GM18505 (cell line): ENCODE data around the gene DUOXA2.

Source experiments
- ATAC-seq: cut with Tn5 transposase; IDR thresholded peaks from one replicate; pipeline ENCODE4 v1.9.1; 2021; ENCODE audit not compliant: unreplicated experiment
- POLR2A ChIP-seq: IDR thresholded peaks from 4 replicates; pipeline ENCODE4 v1.6.1; 2011; ENCODE audit warnings: borderline replicate concordance; ENCODE audit not compliant: insufficient read depth, insufficient read length; ENCODE audit errors: extremely low read depth

DUOXA2 gene

DNA sequence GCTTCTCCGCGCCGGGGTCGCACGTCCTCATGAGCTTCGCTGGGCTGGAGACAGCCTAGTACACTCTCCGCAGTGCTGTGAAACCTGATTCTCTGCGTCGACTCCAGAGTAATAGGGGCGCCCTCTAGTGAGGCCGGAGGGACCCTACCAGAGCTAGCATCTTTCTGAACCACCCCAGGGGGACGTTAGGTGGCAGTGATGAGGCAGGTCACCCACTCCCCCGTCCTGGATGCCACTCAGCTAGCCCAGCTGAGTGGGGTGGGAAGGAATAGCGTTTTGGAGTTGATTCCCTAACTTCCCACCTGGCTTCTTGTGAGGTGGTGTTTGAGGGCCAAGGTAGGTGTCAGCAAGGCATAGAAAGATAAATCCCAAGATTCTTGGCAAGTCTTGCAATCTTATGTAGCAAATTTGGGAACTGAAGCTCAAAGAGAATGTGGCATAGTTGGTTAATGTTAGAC, 4.0 kb downstream of the DUOXA2 start:
- peak; percentile 93 for ATAC-seq
- no peak for TF ChIP-seq POLR2A

- no peak for ATAC-seq
- no peak for TF ChIP-seq POLR2A
These were observed 4.9 kb downstream of the DUOXA2 start for GRCh38 chr15:45118996-45119395.

DNA sequence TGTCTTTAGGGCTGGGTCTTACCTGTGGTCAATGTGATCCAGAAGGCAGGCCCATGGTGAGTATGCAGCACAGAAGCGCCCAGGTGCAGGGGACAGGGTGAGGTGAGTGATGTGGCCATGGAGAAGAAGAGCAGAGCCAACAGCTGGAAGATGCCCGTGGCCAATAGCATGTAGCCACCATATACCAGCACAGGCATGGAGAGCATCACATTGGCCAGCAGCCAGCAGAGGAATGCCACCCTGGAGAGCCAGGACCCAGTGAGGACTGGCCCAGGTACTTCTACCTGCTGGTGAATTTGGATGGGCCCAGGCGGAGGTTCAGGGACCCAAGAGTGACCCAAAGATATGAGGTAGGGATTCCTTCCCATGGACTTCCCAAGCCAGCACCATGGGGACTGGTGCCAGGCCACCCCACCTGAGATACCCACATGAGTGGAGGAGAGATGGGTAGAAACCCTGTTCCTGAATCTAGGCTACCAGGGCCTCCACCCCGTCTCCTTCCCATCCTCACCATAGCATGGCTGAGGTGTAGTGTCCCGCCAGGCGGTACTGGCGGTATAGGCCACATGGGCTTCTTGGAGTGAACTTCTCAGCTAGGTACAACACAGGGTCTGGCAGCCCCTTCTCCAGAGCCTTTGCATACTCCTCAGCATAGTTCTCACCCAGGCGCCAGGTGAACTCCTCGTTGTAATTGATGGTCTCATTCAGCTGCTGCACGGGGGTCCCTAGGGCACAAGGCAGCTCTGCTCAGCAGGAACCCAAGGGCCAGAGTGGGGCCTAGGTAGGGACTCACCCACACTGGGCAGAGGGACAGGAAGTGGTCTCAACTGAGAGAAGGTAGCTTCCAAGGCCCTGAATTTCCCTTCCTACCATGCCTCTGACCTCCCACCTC, 6.2 kb downstream of the DUOXA2 start:
- no peak for TF ChIP-seq POLR2A
- no peak for ATAC-seq

DNA sequence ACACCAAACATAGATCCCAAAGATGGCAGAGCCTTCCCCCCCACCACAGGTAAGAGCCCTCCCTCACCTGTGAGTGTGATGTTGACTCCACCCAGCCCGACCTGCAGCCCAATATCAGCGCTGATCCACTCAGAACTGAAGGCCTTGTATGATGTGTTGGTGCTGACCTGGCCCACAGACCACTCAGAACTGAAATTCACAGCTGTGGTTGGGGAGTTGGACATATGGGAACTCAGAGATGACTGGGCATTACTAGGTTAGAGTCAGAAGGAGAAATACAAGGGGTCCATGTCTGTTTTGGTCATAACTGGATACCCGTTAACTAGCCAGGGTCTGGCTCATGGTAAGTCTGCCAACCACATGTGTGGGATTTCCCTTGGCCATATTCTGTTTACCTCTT, 6.9 kb downstream of the DUOXA2 start:
- no peak for ATAC-seq
- TF ChIP-seq POLR2A, result no peak

DNA sequence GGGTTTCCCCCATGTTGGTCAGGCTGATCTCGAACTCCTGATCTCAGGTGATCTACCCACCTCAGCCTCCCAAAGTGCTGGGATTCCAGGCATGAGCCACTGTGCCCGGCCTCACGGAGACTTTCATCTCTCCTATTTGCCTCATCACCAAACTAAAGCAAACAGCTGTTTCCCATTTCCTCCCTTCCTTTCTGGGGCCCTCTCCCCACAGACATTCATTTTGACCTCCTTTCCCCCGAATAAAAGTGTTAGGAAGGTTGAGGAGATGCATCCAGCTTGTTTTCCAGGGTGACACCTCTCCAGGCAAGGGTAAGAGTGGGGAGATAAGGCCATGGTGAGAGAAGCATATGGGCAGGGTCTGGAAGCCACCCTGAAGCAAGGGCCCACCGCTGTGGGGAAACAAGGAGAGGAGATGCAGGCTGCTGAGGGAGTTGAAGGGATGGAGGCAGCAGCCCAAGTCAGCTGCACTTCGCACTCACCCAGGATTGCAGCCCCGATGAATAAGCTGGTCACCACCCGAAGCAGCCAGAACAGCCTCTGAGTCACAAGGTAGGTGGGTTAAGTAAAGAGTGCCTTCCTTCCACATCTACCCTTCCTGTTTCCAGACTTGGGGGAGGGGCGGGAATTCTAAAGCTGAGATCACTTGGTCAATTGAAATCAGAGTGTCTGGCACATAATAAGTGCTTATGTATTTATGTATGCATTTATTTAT, 7.7 kb downstream of the DUOXA2 start:
- TF ChIP-seq POLR2A, result no peak
- no peak for ATAC-seq

GRCh38 chr15:45122719-45123118, 8.6 kb downstream of the DUOXA2 start:
- no peak for TF ChIP-seq POLR2A
- no peak for ATAC-seq

DNA sequence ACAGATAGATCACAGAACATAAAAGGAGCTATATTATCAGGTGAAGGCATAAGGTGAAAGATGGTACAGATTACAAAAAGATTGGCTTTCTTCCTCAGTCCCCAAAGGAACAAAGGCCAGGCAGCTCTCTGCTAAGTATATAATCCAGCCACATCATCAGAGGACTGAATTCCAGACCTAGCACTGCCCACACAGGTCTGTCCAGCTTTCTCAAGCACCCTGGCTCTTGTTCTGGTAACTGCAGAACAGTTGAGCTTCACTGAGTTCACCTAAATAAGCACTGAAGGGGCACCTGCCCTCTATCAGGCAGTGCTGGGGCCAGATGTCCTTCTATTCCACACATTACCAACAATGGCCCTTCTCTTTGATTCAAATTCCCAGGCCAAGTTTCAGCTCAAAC, 9.3 kb downstream of the DUOXA2 start:
- no peak for ATAC-seq
- TF ChIP-seq POLR2A, result no peak

DNA sequence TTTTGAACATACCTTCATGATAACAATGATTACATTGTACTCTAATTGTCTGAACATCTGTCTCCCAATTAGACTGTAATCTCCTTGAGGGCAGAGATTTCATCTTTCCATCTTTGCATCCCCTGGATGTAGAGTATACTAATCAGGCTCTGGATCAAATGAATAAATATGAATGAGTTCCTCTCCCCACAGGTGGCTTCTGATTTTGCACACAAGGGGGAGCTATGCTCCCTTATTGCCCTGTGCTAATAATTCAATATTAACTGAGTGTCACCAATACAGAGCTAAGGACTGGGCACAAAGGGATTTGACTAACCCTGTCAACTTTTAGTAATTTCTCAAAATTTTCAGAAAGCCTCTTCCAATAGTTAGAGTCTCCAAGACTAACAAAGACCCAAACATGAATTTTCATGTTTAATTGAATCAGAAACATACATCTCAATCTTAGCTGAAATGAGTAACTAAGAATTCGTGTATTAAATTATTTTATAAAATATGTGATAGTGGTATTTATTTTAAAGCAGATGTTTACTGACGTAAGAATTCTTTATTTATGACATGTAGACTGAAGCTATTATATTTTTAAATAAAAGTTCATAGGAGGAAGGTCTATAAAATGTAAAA, 12.5 kb downstream of the DUOXA2 start:
- no peak for ATAC-seq
- no peak for TF ChIP-seq POLR2A

DNA sequence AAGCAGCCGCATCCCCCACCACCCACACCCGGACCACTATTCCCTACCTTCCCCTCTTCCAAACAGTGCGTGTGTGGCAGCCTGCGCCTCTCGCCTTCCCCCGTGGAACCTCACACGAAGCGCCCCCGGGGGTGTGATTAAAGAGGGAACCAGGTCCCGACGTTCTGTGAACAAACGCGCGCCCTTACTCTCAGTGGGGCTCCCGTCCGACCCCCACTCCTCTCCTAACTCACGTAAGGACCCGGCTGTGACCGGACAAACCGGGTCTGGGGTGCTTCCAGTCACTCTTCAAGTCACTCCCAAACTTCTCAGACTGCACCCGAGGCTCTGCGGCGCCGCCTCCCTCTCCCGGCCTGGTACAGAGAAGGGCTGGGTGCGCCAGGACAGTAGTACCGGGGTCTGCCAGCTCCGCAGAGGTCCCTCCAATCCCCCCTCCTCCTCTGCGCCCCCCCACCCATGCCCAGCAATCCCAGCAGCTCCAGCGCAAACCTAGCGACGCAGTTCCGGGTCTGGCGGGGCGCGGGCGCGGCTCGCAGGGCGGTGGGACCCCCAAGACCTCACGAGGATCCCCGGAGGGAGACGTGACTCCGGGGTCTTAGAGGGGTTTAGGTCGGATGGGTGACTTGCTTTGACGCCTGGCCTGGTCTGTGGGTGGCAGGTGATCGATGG, 15.0 kb downstream of the DUOXA2 start:
- no peak for TF ChIP-seq POLR2A
- no peak for ATAC-seq

- no peak for ATAC-seq
- no peak for TF ChIP-seq POLR2A
These were observed 15.6 kb downstream of the DUOXA2 start, which contains the start of the genes DUOX1 and DUOXA1 for GRCh38 chr15:45129651-45130129. DUOX1 (plus strand) TSS chr15:45129994; CDS start chr15:45131967, 1,973 bp downstream. DUOXA1 (minus strand) TSS chr15:45129879; CDS start chr15:45123014, 6,865 bp downstream.

DNA sequence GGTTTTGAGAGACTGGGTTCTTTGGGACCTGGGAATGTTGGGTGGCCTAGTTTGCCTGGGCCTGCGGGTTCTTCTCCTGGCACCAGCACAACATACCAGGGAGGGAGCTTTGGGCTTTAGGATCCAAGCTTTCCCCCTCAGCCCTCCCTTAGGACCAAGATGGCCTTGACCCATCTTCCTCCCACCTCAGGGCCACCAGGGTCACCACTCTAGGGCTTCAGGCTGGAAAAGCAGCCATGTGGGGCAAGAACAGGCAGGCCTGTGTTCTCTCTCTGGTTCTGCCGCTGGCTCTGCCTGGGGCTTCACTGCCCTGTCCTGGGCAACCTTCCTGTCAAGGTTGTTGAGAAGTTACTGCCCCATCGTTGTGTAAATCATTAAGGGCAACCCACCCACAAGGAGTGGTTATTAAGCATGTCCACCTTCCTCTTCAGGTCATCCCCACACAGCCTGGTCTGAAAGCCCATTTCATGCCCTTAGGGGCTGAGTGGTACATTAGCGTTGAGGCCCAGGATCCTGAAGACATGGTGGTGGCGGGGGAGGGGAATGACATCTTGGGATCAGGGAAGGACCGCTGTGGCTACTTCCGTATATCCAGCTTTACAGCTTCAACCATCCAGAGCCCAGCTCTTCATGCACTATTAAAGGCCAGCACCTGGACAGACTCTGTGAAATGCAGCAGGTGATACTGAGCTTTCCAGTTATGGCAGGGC, 16.3 kb downstream of the DUOXA2 start:
- ATAC-seq, result no peak
- no peak for TF ChIP-seq POLR2A

- ATAC-seq, result no peak
- TF ChIP-seq POLR2A, result no peak
These were observed 17.4 kb downstream of the DUOXA2 start for GRCh38 chr15:45131510-45131909.
